DMS 273 treated with DMSO at 0.1 percent for 48 hours (cell line): Measurements from ENCODE around the gene ANKS1B.

ENCODE experiments used
- DNase-seq: peaks from one replicate; lab custom pipeline; 2025; lab: John Stamatoyannopoulos, UW

ANKS1B gene

DNA sequence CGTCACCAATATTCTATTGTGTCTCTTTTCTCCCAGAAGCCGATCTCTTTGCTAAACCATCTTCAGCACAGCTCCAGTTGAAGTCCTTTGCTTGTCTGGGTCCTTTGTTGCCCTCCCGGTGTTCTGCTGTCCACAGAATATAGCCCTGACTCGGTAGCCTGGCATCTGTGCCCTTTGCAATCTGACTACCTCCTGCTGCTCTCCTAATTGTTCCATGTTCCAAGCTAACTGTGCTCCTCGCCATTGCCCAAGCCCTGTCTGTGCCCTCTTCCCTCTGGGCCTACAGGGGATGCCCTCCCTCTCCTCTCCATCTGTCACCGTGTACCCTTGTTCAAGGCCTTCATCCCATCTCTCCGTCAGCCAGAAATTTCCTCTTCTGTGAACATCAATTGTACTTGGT lies 1033.3 kb downstream of the ANKS1B start:
- no peak for DNase-seq

GRCh38 chr12:98948343-98948949 lies 1036.3 kb downstream of the ANKS1B start:
- no peak for DNase-seq

DNA sequence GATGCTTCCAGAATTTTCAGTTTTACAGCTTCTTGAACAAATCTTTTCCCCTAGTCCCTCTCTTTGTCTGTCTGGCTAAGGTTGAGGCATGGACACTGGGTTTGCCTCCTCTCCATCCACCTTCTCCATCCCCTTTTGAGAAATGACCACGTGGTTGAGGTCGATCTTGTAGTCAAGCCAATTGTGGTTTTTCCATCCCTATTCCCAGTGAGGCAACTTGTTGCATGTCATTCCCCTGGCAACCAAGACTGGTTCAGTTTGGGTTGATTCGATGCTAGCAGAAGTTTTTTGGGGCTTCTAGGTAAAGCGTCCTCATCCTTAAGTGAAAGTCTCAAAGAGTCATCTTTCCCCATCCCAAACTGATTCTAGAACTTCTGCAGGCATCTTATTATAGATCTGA lies 1038.9 kb downstream of the ANKS1B start:
- DNase-seq: no peak

GRCh38 chr12:98939926-98940325 lies 1044.8 kb downstream of the ANKS1B start:
- no peak for DNase-seq

- DNase-seq: no peak
Observed at GRCh38 chr12:98939350-98939749, 1045.4 kb downstream of the ANKS1B start.

DNA sequence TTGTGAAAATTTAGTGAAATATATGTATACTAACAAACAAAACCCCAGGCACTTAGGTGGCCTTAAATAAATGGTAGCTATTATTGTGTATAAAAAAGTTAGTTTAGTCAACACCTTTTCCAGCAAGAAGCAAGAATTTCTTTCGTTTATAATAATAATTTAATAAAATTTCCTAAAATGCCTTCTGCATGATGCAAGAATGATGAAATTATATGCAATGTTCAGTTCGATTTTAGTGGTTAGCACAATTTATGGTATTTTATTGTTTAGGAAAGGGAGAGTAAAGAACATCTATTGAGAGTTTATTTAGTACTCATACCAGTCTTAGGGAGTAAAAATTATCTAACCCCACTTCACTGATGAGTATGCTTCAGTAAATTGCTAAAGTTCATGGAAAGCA lies 1048.9 kb downstream of the ANKS1B start:
- no peak for DNase-seq

GRCh38 chr12:98922871-98923270 lies 1061.9 kb downstream of the ANKS1B start:
- DNase-seq: no peak

- no peak for DNase-seq
Observed at GRCh38 chr12:98918176-98918863, 1066.4 kb downstream of the ANKS1B start.

GRCh38 chr12:98916106-98916505 lies 1068.6 kb downstream of the ANKS1B start:
- DNase-seq: no peak

DNA sequence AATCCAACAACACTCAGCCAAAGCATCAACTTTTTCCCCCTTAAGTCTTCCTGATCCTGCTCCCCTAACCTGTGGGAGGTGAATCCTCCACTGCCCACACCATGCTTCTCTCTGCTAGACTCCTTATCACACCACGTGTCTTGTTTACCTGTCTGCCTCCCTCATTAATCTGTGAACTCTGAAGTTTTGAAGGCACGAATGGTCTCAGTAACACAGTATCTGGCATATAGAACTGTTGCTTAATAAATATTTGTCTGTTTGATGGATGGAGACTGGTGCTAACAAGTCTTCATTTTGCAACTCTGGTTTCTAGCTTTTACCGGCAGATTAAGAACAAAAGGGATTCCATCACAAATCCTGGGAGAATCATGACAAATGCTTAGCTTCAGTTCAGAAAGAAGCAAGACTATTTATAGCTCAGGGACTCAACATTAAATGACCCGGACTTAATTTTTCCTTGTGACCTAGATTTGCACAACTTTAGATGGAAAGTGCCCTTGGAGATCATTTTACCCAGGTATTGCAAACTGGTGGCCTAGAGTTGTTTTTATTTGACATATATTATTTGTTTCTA lies 1072.2 kb downstream of the ANKS1B start:
- DNase-seq: no peak

DNA sequence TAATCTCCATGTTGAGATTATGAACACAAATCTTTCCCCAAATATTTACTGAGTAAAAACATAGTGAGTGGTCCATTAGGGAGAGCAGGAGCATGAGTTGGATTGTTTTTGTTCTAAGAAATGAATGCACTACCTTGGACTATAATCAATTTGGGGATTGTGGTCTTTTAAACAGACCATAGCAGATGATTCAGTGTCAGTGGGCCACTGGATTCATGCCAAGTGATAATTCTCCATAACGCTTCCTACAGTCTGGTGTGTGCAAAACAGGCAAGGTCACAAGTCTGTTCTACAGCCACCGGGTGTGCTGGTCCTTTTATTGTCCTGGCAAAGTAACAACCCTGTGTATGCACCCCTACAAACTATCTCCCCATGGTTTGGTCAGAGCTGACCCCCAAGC lies 1073.3 kb downstream of the ANKS1B start:
- DNase-seq: no peak

DNA sequence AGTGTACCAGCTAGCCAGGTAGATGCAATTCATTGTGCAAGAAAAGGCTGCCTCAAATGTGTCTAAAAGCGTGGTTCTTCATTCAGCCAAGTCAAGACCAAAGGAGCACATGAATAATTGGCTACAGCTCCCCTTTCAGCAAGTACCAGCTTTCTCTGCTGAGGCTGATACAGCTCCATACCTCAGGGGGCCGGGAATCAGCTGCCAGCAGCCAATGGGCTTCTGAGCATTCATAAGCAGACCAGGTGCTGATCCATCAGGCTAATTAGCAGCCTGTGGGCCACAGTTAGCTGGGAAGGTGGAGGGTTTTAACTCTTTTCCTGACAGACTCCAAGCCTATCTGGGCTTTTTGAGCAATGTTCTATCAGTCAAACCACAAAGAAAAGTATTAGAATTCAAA lies 1075.0 kb downstream of the ANKS1B start:
- DNase-seq: no peak

GRCh38 chr12:98908866-98909265 lies 1075.9 kb downstream of the ANKS1B start:
- no peak for DNase-seq

- no peak for DNase-seq
Observed at GRCh38 chr12:98903875-98904274, 1080.9 kb downstream of the ANKS1B start.

DNA sequence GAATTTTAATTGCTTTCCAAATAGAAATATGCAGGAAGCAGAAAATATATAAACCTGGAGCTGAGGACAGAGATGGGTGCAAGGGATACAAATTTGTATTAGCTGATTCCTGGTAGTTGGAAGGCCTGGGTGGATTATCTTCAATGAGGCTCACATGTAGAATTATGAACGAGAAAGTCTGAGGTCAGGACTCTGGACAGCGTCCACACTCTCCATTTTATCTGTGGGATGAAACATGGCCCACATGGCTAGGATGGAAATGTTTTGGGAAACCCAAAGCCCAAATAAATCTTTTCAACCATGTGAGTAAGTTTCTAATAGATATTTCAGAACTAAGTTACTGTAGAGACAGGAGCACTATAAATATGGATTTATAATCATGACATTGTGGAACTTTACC lies 1083.5 kb downstream of the ANKS1B start:
- no peak for DNase-seq

GRCh38 chr12:98896938-98897337 lies 1087.8 kb downstream of the ANKS1B start:
- no peak for DNase-seq

GRCh38 chr12:98895086-98895651 lies 1089.6 kb downstream of the ANKS1B start:
- no peak for DNase-seq

GRCh38 chr12:98894412-98895085 lies 1090.2 kb downstream of the ANKS1B start:
- no peak for DNase-seq

GRCh38 chr12:98893675-98894411 lies 1090.9 kb downstream of the ANKS1B start:
- no peak for DNase-seq

GRCh38 chr12:98893126-98893674 lies 1091.5 kb downstream of the ANKS1B start:
- DNase-seq: no peak

- no peak for DNase-seq
Observed at GRCh38 chr12:98885778-98886177, 1099.0 kb downstream of the ANKS1B start.

- no peak for DNase-seq
Observed at GRCh38 chr12:98883231-98883630, 1101.5 kb downstream of the ANKS1B start.
